B cell (primary cell): ENCODE measurements around the gene PACSIN3. TPM values are rescaled to one million over a fixed set of nuclear protein-coding genes. Genes with fewer than 3 reads are reported as not detected.
"Not testable (repeated sequence)": the region's sequence is repeated elsewhere in the genome, so short reads cannot be mapped to it uniquely, and the experiment has no call there.

Source experiments
- ATAC-seq: fragments of 200-7000 bp; cut with Tn5 transposase; one replicate; pipeline ENCODE4 v1.10.0; 2021; ENCODE audit warnings: low read depth, mild to moderate bottlenecking, moderate number of reproducible peaks, moderate library complexity
- CTCF ChIA-PET: fragments of 350-600 bp; sonication (Branson Sonifier 250); formaldehyde crosslinking; loops from one replicate; lab custom pipeline; 2021; ENCODE audit warnings: antibody characterized with exemption, inconsistent platforms; lab: Charles Lee
- POLR2A ChIA-PET: fragments of 350-600 bp; sonication (Branson Sonifier 250); formaldehyde crosslinking; loops from one replicate; lab custom pipeline; 2021; ENCODE audit warnings: antibody characterized with exemption; lab: Charles Lee
- DNase-seq: peaks from one replicate; pipeline ENCODE4 v3.0.0; 2013
- H2AFZ ChIP-seq: 2 replicates; pipeline ENCODE4 v1.6.1; 2012; ENCODE audit warnings: mild to moderate bottlenecking, low read depth, low read length; ENCODE audit not compliant: insufficient read depth, poor library complexity, severe bottlenecking
- H3K27ac ChIP-seq, 2 donors: 1 replicate in 1 of 2; 2 replicates in 1 of 2; pipeline ENCODE4 v1.5.1; 2012 to 2013; ENCODE audit warnings: low read length in 2 of 2, mild to moderate bottlenecking in 2 of 2, moderate library complexity in 1 of 2
- H3K27me3 ChIP-seq, 4 experiments: fragments of 200-600 bp in 1 of 4; sonication (generic) in 1 of 4; replicated peaks in 1 of 4; 1 replicate in 2 of 4; 2 replicates in 2 of 4; pipeline versions ENCODE4 v1.6.1 to v1.7.0; 2013 to 2016; ENCODE audit warnings: low read length in 3 of 4, mild to moderate bottlenecking in 2 of 4, mixed read lengths in 1 of 4, moderate library complexity in 1 of 4; ENCODE audit not compliant: insufficient read depth in 4 of 4, control insufficient read depth in 3 of 4; ENCODE audit errors: control extremely low read depth in 1 of 4
- H3K36me3 ChIP-seq, 2 experiments: replicated peaks in 1 of 2; 1 replicate in 1 of 2; 2 replicates in 1 of 2; pipeline versions ENCODE4 v1.6.1 to v1.7.1; 2013; ENCODE audit warnings: low read length in 1 of 2; ENCODE audit not compliant: insufficient read depth in 2 of 2, control insufficient read depth in 1 of 2; ENCODE audit errors: control extremely low read depth in 1 of 2, extremely low read depth in 1 of 2
- H3K4me1 ChIP-seq, 2 donors: fragments of 200-600 bp in 1 of 2; sonication (generic) in 1 of 2; 1 replicate in 1 of 2; 2 replicates in 1 of 2; pipeline versions ENCODE4 v1.5.1 to v1.6.1; 2013 to 2017; ENCODE audit warnings: low read length in 2 of 2; ENCODE audit not compliant: control insufficient read depth in 2 of 2, insufficient read depth in 2 of 2
- H3K4me2 ChIP-seq: replicated peaks from 2 replicates; pipeline ENCODE3; 2012; ENCODE audit warnings: mild to moderate bottlenecking, low read depth, low read length; ENCODE audit not compliant: poor library complexity, severe bottlenecking
- H3K4me3 ChIP-seq, 5 experiments: fragments of 200-600 bp in 1 of 5; sonication (generic) in 1 of 5; 1 replicate in 3 of 5; 2 replicates in 2 of 5; pipeline versions ENCODE4 v1.5.1 to v1.7.0; 2011 to 2016; ENCODE audit warnings: low read length in 4 of 5, mild to moderate bottlenecking in 4 of 5, low read depth in 2 of 5, control low read depth in 1 of 5, moderate library complexity in 1 of 5; ENCODE audit not compliant: insufficient read depth in 1 of 5; ENCODE audit errors: control extremely low read depth in 1 of 5, extremely low read depth in 1 of 5
- H3K79me2 ChIP-seq: fragments of 200-600 bp; sonication (generic); one replicate; pipeline ENCODE4 v1.6.0; 2016; ENCODE audit warnings: low read length; ENCODE audit not compliant: control insufficient read depth, insufficient read depth
- H3K9ac ChIP-seq: fragments of 200-600 bp; sonication (generic); 2 replicates; pipeline ENCODE4 v1.6.1; 2017; ENCODE audit warnings: mild to moderate bottlenecking, low read length, moderate library complexity
- H3K9me3 ChIP-seq, 3 donors: one replicate each; pipeline versions ENCODE4 v1.6.1 to v1.7.1; 2013; ENCODE audit warnings: low read length in 2 of 3; ENCODE audit not compliant: control insufficient read depth in 2 of 3, insufficient read depth in 1 of 3; ENCODE audit errors: control extremely low read depth in 1 of 3
- H4K20me1 ChIP-seq: 2 replicates; pipeline ENCODE4 v1.6.0; 2012; ENCODE audit warnings: mild to moderate bottlenecking, low read length; ENCODE audit not compliant: insufficient read depth, control insufficient read depth, poor library complexity, severe bottlenecking
- H3K27ac Mint-ChIP-seq: one replicate; pipeline ENCODE4 v1.8.0; 2021; ENCODE audit warnings: mixed read lengths
- H3K27me3 Mint-ChIP-seq: one replicate; pipeline ENCODE4 v1.8.0; 2021; ENCODE audit warnings: mixed read lengths
- H3K4me1 Mint-ChIP-seq: one replicate; pipeline ENCODE4 v1.8.0; 2021; ENCODE audit warnings: mixed read lengths
- H3K4me3 Mint-ChIP-seq: one replicate; pipeline ENCODE4 v1.8.0; 2021; ENCODE audit warnings: mixed read lengths
- H3K9me3 Mint-ChIP-seq: one replicate; pipeline ENCODE4 v1.8.0; 2022; ENCODE audit warnings: mixed read lengths; ENCODE audit not compliant: insufficient read depth
- CTCF ChIP-seq: fragments of 200-600 bp; IDR thresholded peaks from one replicate; pipeline ENCODE4 v1.8.0; 2022; ENCODE audit warnings: antibody characterized with exemption, mild to moderate bottlenecking
- EZH2 ChIP-seq: IDR thresholded peaks from 2 replicates; pipeline ENCODE4 v1.6.1; 2012; ENCODE audit warnings: borderline replicate concordance, low read depth, mild to moderate bottlenecking, moderate library complexity, low read length; ENCODE audit not compliant: insufficient read depth, poor library complexity, severe bottlenecking
- WGBS: methylation state at CpG from one replicate; pipeline ENCODE4 v1.1.5; 2013; ENCODE audit warnings: missing lambda C conversion rate; ENCODE audit not compliant: insufficient coverage; 5-methylcytosine and 5-hydroxymethylcytosine counted together
- intact Hi-C: fragments of 100-400 bp; cut with micrococcal nuclease; formaldehyde crosslinking; loops from one replicate; pipeline ENCODE4 v1.10.0; 2022
- polyA plus RNA-seq: library from polyadenylated mRNA; depleted of rRNA; stranded (reverse); fragments of >200 nt; gene quantifications from 2 replicates; pipeline ENCODE4 v1.2.3, GENCODE V29; 2012
- total RNA-seq, 2 donors: library from RNA; stranded (reverse); fragments of 120-200 nt in 1 of 2; gene quantifications; 1 replicate in 1 of 2; 2 replicates in 1 of 2; pipeline versions ENCODE4 v1.2.3 to v1.2.4, GENCODE V29; 2013 to 2022

Gene PACSIN3
- total and polyA plus RNA-seq, 2 donors (not counting 1 experiment from before 2014, with no cell fraction given), result 2.1 TPM; not detected in 1

- Histone ChIP-seq H3K4me3 (no peak overlapping the region), H3K36me3 (no peaks in the 10 kb centered on the region), H3K4me2 (no peak overlapping the region), H3K27ac (no peak overlapping the region), H3K4me1 (no peaks in the 10 kb centered on the region), H3K79me2 (no peaks in the 10 kb centered on the region), H2AFZ (no peak overlapping the region), H3K9ac (no peak overlapping the region), H3K27me3 (no peaks in the 10 kb centered on the region), H4K20me1 (no peaks in the 10 kb centered on the region), H3K9me3 (no peaks in the 10 kb centered on the region)
- ChIA-PET CTCF (no interaction called here), POLR2A (no interaction called here)
- no peak overlapping the region for H3K27ac Mint-ChIP-seq
- no peaks in the 10 kb centered on the region for H3K9me3 Mint-ChIP-seq
- no peak for DNase-seq
- H3K4me1 Mint-ChIP-seq, result no peaks in the 10 kb centered on the region
- peaks cover 5% of the 10 kb centered on the region for H3K27me3 Mint-ChIP-seq
- 86% methylated on average over 4 of the region's 4 CpGs for WGBS
- TF ChIP-seq EZH2, result no peak
- no peak for TF ChIP-seq CTCF
- intact Hi-C loops, result no loop called here
- no peak overlapping the region for H3K4me3 Mint-ChIP-seq
- no peak for ATAC-seq
Observed at GRCh38 chr11:47201015-47201414, 14.8 kb upstream of the PACSIN3 start.

GRCh38 chr11:47198161-47198560 lies 11.9 kb upstream of the PACSIN3 start:
- H3K4me2 ChIP-seq, H4K20me1 ChIP-seq, H3K4me3 ChIP-seq, H3K36me3 ChIP-seq, H3K9me3 Mint-ChIP-seq, DNase-seq, H3K9me3 ChIP-seq, H2AFZ ChIP-seq, H3K27ac ChIP-seq, H3K27me3 ChIP-seq, H3K79me2 ChIP-seq, H3K27ac Mint-ChIP-seq, H3K4me3 Mint-ChIP-seq, H3K4me1 Mint-ChIP-seq, POLR2A ChIA-PET, CTCF ChIA-PET, ATAC-seq, intact Hi-C loops, H3K9ac ChIP-seq, H3K4me1 ChIP-seq: not testable (repeated sequence)
- H3K27me3 Mint-ChIP-seq, result peaks cover 17% of the 10 kb centered on the region
- 100% methylated on average over 6 of the region's 9 CpGs for WGBS
